Prostate gland (tissue), 2 donors: ENCODE results near the gene CDH13. TPM values are rescaled to one million over a fixed set of nuclear protein-coding genes. Genes with fewer than 3 reads are reported as not detected.

Experiments
- DNase-seq: peaks from one replicate; pipeline ENCODE4 v3.0.0-alpha.2; 2019; ENCODE audit warnings: low spot score
- H3K27ac ChIP-seq, 2 donors: fragments of 200-600 bp; sonication (generic); 2 replicates each; pipeline ENCODE4 v1.5.1; 2017 to 2019
- H3K27me3 ChIP-seq: fragments of 200-600 bp; sonication (generic); replicated peaks from 2 replicates; pipeline ENCODE4 v1.5.1; 2019; ENCODE audit not compliant: insufficient read depth
- H3K36me3 ChIP-seq, 2 donors: fragments of 200-600 bp; sonication (generic); 1 replicate in 1 of 2; 2 replicates in 1 of 2; pipeline versions ENCODE4 v1.5.1 to v1.8.1; 2017 to 2019
- H3K4me1 ChIP-seq: fragments of 200-600 bp; sonication (generic); replicated peaks from 2 replicates; pipeline ENCODE4 v1.5.1; 2019
- H3K4me3 ChIP-seq, 2 donors: fragments of 200-600 bp; sonication (generic); 2 replicates each; pipeline ENCODE4 v1.5.1; 2017 to 2019
- H3K9me3 ChIP-seq: fragments of 200-600 bp; sonication (generic); 2 replicates; pipeline ENCODE4 v1.5.1; 2017
- CTCF ChIP-seq, 4 experiments: fragments of 200-600 bp in 2 of 4; fragments of 450-650 bp in 2 of 4; sonication (generic) in 2 of 4; IDR thresholded peaks; 1 replicate in 3 of 4; 2 replicates in 1 of 4; pipeline ENCODE4 v1.5.1; 2016 to 2019; ENCODE audit warnings: antibody characterized with exemption in 4 of 4, mild to moderate bottlenecking in 2 of 4, moderate library complexity in 2 of 4
- POLR2A ChIP-seq: fragments of 450-650 bp; IDR thresholded peaks from one replicate; pipeline ENCODE4 v1.6.1; 2016; ENCODE audit warnings: antibody characterized with exemption, mild to moderate bottlenecking
- POLR2AphosphoS5 ChIP-seq: sonication (generic); formaldehyde crosslinking; IDR thresholded peaks from one replicate; pipeline ENCODE4 v1.6.1; 2017; ENCODE audit warnings: antibody characterized with exemption
- WGBS: methylation state at CpG from one replicate; pipeline ENCODE4 v1.1.5; 2018; 5-methylcytosine and 5-hydroxymethylcytosine counted together
- intact Hi-C: fragments of 100-400 bp; cut with DNase I; formaldehyde crosslinking; loops from one replicate; pipeline ENCODE4 v1.14.2; 2022
- total RNA-seq, 2 donors: library from RNA; depleted of rRNA; stranded (reverse); fragments of >200 nt; gene quantifications; one replicate each; pipeline ENCODE4 v1.1.0, GENCODE V29; 2016

The CDH13 gene
- total RNA-seq, 2 donors from 2014 or later = 20.6 to 23.0 TPM

GRCh38 chr16:83301971-83302370, 675.2 kb downstream of the CDH13 start:
- intact Hi-C loops = no loop called here
- H3K36me3 ChIP-seq = no peaks in the 10 kb centered on the region
- 60% methylated on average over 4 of the region's 4 CpGs for WGBS

GRCh38 chr16:83302853-83303252, 676.1 kb downstream of the CDH13 start:
- intact Hi-C loops = no loop called here
- Histone ChIP-seq H3K27me3 (no peaks in the 10 kb centered on the region), H3K9me3 (no peaks in the 10 kb centered on the region), H3K4me1 (no peaks in the 10 kb centered on the region), H3K27ac (no peak overlapping the region), H3K4me3 (no peak overlapping the region), H3K36me3 (no peaks in the 10 kb centered on the region)
- no peak for TF ChIP-seq POLR2A
- TF ChIP-seq POLR2AphosphoS5 = no peak
- TF ChIP-seq CTCF (IDR thresholded peaks at IDR 0.05) = no peak
- no peak for DNase-seq
- WGBS = 90% methylated on average over 2 of the region's 2 CpGs

More at GRCh38 chr16:83301971-83302370, 675.2 kb downstream of the CDH13 start:
- no peak for DNase-seq
- TF ChIP-seq POLR2AphosphoS5 (no peak), CTCF (IDR thresholded peaks at IDR 0.05) (no peak), POLR2A (no peak)
- Histone ChIP-seq H3K4me1 (no peaks in the 10 kb centered on the region), H3K27ac (no peak overlapping the region), H3K4me3 (no peak overlapping the region), H3K9me3 (no peaks in the 10 kb centered on the region), H3K27me3 (no peaks in the 10 kb centered on the region)

GRCh38 chr16:83305092-83305491, 678.3 kb downstream of the CDH13 start:
- WGBS = 74% methylated on average over 1 of the region's 1 CpG
- no peak overlapping the region for H3K27ac ChIP-seq
- TF ChIP-seq CTCF (IDR thresholded peaks at IDR 0.05) (no peak), POLR2AphosphoS5 (no peak), POLR2A (no peak)
- no peaks in the 10 kb centered on the region for H3K4me1 ChIP-seq
- DNase-seq = no peak
- intact Hi-C loops = no loop called here
- no peak overlapping the region for H3K4me3 ChIP-seq
- H3K27me3 ChIP-seq = no peaks in the 10 kb centered on the region
- no peaks in the 10 kb centered on the region for H3K36me3 ChIP-seq
- no peaks in the 10 kb centered on the region for H3K9me3 ChIP-seq

GRCh38 chr16:83306961-83307593, 680.3 kb downstream of the CDH13 start:
- no peaks in the 10 kb centered on the region for H3K36me3 ChIP-seq
- no peaks in the 10 kb centered on the region for H3K9me3 ChIP-seq
- WGBS = 71% methylated on average over 5 of the region's 5 CpGs
- H3K27me3 ChIP-seq = no peaks in the 10 kb centered on the region
- H3K4me1 ChIP-seq = no peaks in the 10 kb centered on the region
- intact Hi-C loops = no loop called here
- no peak for DNase-seq
- H3K27ac ChIP-seq = no peak overlapping the region
- TF ChIP-seq POLR2AphosphoS5 (no peak), CTCF (IDR thresholded peaks at IDR 0.05) (no peak), POLR2A (no peak)
- H3K4me3 ChIP-seq = no peak overlapping the region

GRCh38 chr16:83307594-83307992, 680.8 kb downstream of the CDH13 start:
- H3K27ac ChIP-seq = no peak overlapping the region
- no peak overlapping the region for H3K4me3 ChIP-seq
- H3K9me3 ChIP-seq = no peaks in the 10 kb centered on the region
- no peaks in the 10 kb centered on the region for H3K4me1 ChIP-seq
- no peak for DNase-seq
- WGBS = 72% methylated on average over 6 of the region's 6 CpGs
- no peaks in the 10 kb centered on the region for H3K27me3 ChIP-seq
- no peaks in the 10 kb centered on the region for H3K36me3 ChIP-seq
- TF ChIP-seq POLR2AphosphoS5 (no peak), POLR2A (no peak), CTCF (IDR thresholded peaks at IDR 0.05) (no peak)
- intact Hi-C loops = no loop called here
